EH (cell line): Measurements from ENCODE around the gene SSPN.

Experiments used
- DNase-seq: peaks from one replicate; pipeline ENCODE4 v3.0.0-alpha.2; 2015; ENCODE audit warnings: low read depth

The SSPN gene

DNA sequence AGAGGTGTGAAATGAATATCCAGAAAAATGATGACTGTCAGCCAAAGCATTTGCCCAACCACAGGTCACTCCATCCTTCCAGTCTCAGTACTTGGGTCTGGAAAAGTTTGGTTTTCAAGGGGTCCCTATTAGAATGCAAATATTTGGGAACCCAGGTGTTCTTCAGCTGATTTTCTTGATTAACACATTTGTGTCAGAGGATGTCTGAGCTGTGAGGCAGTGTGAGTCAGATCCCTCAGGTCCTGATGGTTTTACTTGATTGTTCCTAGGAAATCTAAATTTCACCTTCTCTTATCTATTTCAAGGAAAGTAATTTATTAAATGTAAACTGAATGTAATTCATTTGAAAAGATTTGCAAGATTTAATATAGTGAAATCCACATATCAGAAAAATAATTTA is 71.5 kb downstream of the SSPN start:
- no peak for DNase-seq

DNA sequence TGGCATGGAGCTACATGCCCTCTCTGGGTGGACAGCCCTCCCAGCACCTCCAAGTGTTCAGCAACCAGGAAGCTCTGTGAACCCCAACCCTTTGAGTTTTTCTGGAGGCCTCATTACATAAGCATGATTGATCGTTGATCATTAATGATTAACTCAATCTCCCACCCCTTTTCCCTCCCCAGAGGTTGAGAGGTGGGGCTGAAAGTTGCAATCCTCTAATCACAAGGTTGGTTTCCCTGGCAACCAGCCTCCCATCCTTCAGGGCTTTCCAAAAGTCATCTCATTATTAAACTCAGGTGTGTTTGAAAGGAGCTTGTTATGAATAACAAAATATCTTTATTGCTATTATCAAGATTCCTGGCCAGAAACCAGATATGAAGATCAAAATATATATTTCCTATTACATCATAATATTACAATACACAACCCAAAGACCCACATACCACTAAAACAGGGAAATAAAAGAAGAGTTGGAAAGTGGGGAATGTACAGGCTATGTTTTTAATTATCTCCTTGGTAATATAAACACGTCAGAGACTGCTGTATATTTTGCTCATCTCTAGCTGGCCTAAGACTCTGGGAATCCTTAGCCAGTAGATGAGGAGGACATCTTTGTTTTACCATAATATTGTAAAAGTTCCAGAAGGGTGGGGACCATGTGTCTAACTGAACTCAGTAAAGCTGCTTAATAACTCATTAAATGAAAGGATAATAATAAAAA is 73.6 kb downstream of the SSPN start:
- DNase-seq, result peak; percentile 54

DNA sequence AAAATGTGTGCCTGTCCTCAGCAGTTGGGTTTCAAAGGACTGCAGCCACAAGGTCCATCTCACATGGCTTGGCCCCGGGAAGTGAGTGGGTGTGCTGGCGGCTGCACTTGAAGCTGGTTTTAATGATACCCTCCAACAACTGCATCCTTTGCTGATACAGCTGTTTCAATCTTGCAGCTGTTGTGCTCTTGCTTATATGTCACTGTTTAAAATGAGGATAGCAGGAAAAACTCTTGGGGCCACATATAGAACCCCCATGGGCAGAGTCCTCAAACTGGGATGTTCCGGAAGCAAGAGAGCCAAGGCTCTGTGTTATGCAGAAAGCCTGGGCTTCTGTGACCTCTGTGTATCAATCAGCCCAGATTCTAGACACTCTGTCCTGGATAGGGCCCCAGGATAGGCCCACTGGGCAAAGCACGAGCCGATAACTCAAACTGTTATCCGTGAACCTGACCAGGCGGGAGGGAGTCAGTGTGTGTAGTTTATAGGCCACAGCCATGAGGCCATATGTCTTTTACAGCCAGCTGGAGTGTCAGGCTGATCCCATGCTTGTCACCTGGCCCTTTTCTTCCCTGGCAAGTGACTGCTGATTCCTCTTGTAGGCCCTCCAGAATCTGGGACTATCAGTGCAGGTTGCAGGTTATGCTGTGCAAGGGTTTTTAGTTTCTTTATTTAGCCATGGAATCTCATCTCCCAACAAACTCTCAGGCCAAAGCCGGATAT is 74.3 kb downstream of the SSPN start:
- DNase-seq, result no peak

DNA sequence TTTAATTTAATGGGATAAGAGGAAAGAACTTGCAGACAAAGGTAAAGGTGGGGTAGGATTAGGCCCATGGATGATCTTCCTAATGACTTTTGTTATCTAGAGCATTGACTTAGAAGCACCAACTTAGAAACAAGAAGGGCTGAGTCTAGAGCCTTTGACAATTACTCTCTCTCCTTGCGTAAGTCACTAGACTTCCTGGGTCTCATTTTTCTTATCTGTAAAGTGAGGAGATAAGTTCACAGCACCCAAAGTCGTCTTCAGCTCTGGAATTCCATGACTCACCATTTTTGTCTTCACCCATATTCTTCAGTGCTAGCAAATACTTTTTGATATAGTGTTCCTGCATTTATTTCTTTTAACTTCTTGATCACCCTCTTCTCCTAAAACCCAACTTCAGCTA is 75.7 kb downstream of the SSPN start:
- DNase-seq, result peak; percentile 76

DNA sequence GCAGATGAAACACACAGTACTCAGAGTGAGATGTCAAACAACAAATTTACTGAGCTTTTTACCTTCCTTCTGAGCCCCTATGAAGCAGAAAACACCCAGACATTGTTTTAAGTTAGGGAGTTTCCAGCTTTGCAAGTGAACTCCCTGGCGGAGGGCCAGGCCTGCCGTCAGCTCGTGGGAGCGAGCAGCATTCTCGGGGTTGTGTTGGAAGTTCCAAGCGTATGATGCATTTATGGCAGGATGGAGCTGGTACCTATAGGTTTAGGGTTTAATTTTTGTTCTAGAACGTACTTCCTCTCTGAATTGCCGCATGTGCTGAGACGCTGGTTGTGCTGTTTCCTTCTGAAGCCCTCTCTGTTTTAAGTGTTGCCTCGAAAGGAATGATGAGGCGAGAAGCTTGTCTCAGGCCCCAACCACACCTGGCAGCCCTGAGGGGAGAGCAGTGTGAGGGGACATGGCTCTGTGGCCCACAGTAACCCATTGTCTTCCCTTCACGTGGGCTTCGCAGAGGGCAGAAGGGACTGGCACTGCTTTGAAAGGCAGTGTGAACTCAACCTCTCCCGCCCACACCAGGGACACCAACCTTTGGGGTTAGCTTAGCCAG is 76.6 kb downstream of the SSPN start:
- peak; percentile 84 for DNase-seq

DNA sequence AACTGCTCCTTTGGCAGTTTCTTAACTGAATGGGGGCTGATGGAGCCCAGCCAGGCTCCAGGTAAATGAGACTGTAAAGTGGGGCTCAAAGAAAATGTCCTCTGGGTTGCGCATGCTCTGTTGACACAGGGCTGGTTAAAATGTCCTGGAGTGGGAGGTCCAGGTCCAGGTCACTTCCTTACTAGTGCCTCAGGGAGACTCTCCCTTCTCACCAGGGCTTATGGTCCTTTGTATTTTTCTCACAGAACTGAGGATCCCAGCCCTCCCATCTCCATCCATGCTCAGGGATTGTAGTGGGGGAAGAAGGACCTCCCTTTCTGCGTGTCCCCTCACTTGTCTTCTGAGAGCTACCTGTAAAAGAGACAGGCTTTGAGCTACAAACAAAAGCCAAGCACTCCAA is 77.5 kb downstream of the SSPN start:
- no peak for DNase-seq

DNA sequence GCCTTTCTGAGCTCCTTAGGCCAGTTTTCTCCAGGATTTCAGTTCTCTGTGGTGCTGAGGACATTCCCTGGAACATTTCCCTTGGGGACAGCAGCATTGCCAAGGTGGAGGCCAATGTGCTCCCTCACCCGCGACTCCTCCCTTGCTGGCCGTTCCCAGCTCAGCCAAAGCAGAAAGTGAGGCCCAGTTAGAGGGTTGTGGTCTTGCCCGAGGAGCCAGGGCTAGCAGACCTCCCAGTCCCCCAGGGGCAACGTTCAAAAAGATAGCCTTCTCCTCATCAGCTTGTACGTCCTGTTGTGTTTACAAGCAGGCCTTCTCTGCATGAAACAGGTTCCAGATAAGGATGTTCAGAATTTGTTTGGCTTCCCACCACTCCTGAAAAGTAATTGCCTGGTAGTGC is 78.4 kb downstream of the SSPN start:
- no peak for DNase-seq

DNA sequence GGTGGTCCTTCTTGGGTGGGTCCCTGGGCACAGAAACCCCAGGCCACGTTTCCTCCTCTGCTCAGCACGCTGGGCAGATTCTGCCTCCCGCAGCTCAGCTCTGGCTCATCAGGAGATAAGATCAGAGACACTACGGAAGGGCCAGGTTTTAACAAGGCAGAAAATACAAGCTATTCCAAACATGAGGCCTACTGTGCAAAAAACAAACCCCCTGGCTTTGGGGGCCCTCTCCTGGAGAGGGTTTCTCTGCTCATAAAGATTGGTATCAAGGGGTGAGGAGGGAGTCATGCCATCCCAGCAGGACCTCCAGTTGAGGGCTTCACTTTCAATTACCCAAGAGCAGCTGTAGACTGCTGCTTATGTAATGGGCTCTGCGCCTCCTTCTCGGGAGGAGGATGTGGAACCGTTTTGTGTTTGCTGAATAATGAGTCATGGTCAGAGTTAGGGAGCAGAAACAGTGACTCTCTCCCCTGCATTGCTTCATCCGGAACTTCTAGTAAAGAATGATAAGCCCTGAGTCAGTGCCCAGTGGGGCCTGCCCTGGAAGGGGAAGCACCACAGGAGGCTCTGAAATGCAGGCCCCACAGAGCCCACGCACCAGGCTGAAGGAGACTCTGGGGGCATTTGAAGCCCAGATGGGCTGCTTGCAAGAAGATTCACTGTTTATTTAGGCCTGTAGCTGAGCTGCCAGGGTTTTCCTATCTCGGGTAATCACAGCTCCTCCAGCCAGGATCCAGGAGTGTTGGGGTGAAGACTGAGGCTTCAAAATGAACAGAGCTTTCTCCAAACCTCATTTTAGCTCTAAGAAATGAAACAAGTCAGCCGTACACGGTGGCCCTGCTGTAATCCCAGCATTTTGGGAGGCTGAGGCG is 79.3 kb downstream of the SSPN start:
- peak; percentile 99 for DNase-seq

DNA sequence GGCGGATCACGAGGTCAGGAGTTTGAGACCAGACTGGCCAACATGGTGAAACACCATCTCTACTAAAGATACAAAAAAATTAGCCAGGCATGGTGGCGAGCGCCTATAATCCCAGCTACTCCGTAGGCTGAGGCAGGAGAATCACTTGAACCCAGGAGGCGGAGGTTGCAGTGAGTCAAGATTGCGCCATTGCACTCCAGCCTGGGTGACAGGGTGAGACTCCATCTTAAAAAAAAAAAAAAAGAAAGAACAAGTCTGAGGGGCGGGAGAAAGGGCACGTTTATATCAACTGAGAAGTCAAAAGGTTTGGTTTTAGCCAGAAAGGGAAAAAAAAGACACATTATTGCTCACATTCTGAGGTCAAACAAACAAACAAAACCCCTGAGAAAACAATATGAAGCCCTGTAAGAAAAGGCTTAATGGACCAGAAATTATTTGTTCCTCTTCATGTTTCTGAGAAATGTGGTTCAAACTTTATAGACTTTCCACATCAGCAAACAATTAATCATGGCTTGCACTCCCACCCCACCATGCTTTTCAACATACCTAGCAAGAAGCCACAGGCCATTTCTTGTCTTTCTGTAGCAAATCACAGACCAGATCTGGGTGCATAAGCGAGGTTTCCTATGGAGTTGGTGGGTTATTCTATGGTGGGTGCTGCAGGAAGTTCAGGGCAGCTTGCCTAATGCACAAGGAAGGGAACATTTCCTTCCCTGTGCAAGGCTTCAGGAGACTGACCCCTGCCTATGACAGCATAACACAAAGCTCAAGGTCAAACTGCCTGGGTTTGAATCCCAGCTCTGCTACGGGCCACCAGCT is 80.1 kb downstream of the SSPN start:
- DNase-seq, result peak; percentile 67

DNA sequence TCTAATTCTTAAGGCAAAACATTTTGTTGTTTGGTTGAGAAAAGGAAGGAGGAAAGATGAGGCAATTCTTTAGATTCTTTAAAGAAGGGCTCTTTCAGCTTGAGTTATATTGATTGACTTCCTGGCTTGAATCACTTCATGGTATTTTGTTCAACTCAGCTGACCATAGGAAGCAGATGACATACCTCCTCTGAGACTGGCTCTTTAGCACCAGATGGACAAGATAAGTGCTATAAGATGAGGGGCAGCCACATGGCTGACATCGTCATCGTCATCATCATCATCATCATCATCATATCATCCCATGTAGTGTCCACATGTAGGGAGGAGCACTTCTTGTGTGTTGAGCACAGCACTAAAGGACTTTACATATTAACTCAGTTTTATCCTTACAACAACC is 81.3 kb downstream of the SSPN start:
- peak; percentile 73 for DNase-seq

DNA sequence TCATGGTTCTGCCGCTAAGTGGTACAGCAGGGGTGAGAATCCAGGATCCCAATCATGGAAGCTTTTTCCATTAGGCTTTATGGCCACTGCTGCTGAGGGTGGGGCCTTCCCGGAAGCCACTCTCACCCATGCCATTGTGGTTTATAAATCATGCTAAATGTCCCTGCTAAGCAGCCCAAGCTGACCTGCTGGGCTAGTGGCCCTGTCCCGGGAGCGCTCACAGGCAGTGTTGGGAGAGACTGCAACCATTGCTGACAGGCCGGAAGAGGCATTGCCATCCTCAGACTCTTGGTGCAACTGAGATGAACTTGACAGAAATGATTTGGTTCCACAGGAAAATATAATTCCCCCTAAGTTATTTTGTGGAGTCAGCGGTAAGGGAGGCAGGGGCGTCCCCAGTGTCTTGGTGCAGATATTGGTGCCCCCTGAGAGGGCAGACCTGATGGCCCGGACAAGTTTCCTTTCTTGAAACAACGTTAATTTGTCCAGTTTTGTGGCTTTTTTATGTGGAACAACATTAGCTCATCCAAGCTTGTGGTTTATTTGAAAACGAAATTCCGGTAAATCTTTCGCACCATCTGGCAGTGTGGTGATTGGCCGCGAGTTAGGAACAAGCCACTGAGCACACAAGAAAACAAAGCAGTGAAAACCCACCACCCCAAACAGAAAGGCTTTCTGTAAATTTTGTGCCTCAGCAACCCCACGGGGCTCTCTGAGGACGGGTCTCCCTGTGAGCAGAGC is 82.3 kb downstream of the SSPN start:
- DNase-seq, result peak; percentile 76

DNA sequence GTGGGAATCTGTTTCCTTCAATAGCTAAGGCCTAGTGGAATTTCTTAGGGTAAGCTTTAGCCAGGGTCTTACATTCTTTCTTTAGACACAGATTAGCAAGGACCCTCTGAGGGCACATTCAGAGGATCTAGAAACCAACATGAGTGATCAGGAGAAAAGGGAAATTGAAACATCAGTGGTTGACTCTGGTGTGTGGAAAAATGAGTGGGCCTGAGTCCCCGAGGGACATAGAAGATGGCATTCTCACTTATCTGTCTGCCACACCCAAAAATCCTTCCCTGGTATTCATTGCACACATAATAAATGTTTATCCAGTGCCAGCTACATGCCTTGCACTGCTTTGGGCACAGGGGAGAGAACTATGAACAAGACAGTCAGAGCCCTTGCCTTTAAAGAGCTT is 82.9 kb downstream of the SSPN start:
- DNase-seq, result no peak

DNA sequence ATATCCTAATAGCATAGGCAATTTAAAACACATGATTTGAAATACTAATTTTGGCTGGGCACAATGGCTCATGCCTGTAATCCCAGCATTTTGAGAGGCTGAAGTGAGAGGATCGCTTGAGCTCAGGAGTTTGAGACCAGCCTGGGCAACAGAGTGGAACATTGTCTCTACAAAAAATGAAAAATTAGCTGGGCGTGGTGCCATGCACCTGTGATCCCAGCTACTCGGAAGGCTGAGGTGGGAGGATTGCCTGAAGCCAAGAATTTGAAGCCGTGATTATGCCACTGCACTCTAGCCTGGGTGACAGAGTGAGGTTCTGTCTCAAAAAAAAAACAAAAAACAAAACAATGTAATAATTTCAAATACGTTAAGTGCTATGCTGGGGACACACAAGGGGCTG is 83.3 kb downstream of the SSPN start:
- no peak for DNase-seq

DNA sequence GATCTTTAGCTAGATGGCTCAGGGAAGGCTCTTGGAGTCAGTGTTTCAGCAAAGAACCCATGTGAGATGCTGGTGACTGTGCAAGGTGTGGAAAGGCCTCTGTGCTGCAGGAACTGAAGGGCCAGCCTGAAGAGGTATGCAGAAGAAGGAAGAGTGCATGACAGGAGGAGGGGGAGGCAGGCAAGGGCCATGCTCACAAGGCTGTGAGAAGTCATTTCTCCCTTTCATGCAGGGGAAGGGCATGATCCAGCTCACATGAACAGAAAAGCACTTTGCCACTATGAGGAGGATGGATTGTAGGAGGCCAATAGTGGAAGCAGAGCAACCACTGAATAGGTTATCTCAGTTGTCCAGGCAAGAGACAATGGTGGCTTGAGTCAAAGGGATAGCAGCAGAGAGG is 83.7 kb downstream of the SSPN start:
- DNase-seq, result no peak

DNA sequence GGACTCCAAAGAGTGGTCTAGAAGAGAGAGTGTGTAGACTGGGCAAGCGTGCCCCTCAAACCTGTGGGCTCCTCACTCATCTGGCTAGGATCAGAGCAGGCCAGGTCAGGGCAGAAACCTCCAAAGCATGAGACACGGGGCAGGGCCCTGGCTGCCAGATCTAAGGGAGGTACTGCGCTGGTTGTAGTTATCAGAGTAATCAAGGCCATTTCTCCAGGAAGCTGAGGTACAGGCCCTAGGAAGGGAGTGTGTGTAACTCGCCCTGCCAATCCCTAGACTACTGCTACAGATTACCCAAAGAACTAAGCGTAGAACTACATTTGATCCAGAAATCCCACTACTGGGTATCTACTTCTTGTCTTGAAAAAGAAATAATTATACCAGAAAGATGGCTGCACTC is 84.5 kb downstream of the SSPN start:
- no peak for DNase-seq

DNA sequence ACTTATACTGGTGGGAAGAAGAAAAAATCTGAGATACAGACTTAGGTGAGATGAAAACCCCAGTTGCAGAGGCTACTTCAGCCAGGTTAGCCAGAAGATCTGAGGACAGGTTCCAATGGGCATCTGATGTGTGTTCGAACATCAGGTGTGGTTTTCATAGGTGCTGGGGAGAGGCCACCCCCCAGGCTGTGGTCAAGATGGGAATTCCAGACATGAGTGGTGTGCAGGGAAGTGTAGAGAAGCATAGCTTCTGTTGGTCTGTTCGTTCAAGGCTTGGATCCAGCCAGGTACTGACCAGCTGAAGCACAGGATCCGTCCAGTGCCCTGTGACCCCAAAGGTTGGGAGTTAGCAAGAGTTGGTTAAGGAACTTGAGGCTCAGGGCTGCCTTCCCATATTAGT is 85.5 kb downstream of the SSPN start:
- DNase-seq, result no peak

DNA sequence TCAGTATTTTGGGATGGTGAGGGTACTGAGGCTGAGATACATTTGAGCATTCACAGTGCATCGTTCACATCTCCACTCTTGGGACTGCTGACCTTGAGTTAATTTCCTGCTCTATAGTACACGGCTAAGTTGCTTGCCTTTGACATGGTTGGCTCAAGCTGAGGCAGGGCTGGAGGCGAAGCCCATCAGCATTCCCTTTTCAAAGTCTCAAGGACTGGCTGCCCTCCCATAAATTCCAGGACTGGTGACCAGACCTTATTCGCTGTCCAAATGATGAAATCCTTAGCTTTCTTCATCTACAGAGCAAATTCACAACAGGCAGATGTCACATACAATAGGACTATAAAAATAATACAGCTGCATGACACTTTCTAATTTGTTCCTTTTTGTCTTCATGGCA is 85.9 kb downstream of the SSPN start:
- peak; percentile 50 for DNase-seq

DNA sequence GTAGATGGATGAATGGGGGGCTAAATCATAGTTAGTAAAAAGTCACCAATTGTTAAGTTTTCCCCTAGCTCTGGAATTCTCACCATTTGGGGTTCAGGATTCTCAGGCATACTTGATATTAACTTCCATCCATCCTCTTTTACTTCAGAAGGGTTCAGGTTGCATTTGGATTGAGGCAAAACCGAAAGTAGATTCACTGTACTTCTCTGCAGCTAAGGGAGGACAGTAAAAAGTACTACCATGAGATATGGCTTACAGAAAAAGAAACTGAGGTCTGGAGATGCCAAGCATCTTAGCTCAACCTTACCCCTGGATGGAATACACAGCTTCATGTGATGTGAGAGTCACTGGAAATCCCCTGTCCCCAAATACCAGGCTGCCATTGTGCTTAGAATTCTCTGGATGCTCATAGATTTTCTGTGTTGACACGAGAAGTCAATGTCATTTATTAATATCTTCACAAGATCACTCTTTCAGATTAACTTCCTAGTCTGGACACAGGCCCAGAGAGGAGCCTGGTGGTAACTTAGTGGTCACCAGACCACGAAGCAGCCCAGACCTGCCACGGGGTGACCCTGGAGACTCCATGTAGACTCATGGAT is 87.1 kb downstream of the SSPN start:
- DNase-seq, result no peak

DNA sequence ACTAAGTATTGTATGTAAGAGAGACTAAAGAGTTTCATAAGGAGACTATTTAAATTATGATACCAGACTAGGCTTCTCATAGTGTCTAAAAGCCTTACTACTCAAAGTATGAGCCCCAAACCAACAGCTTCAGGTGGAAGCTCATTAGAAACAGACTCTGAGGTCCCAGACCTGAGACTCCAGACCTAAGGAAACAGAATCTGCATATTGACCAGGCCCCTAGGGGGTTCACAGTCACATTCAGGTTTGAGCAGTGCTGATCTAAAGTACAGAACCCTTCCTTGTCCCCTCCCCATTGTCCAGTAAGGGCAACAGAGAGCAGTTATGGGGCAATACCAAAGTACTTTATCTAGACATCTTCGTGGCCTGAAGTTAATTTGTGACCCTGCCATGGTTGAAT is 87.7 kb downstream of the SSPN start:
- no peak for DNase-seq

DNA sequence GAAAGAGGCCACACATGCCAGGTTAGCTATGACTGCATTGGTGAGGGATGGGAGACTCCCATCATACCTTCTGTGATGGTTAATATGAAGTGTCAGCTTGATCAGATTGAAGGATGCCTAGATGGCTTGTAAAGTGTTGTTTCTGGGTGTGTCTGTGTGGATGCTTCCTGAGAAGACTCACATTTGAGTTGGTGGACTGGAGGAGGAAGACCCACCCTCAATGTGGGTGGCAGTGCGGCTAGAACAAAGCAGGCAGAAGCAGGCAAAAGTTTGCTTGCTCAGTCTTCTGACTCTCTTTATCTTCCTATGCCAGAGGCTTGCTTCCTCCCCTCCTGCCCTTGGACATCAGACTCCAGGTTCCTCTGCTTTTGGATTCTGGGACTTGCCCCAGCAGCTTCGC is 88.2 kb downstream of the SSPN start:
- DNase-seq, result no peak

DNA sequence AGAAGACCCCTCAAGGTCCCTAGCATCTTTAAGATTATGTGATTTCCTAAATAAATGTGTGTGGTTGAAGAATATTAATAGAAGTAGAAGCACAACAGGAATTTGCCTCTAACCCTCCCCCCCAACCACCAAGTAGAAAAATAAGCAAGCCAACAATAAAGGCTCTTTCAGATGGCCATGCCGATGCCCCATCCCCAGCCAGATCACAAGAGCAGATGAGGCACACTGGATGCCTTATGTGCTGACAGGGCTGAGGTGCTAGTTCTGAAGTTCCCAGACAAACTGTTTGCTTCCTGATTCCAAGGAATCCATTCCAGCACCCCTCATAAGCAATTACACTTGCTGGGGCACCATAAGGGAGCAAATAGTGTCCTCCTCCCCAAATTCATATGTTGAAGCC is 90.0 kb downstream of the SSPN start:
- no peak for DNase-seq
